Stomach (tissue), 9 donors: ENCODE measurements around the gene LSAMP. TPM values are rescaled to one million over a fixed set of nuclear protein-coding genes. Genes with fewer than 3 reads are reported as not detected.

Experiments
- DNase-seq, 2 donors: peaks; one replicate each; pipeline versions ENCODE4 v3.0.0 to v3.0.0-alpha.2; 2013 to 2019
- H3K27ac ChIP-seq, 5 donors: fragments of 200-600 bp in 4 of 5; sonication (generic) in 4 of 5; one replicate each; pipeline ENCODE4 v1.5.1; 2013 to 2019; ENCODE audit warnings: mild to moderate bottlenecking in 1 of 5, moderate library complexity in 1 of 5
- H3K27me3 ChIP-seq, 3 donors: fragments of 200-600 bp; sonication (generic); one replicate each; pipeline ENCODE4 v1.5.1; 2017 to 2019; ENCODE audit warnings: mixed run types in 1 of 3
- H3K36me3 ChIP-seq, 4 donors: fragments of 200-600 bp; sonication (generic); 1 replicate in 3 of 4; 2 replicates in 1 of 4; pipeline ENCODE4 v1.5.1; 2016 to 2019
- H3K4me1 ChIP-seq, 4 donors: fragments of 200-600 bp; sonication (generic); one replicate each; pipeline ENCODE4 v1.5.1; 2016 to 2019
- H3K4me3 ChIP-seq, 4 donors: fragments of 200-600 bp; sonication (generic) in 3 of 4; one replicate each; pipeline ENCODE4 v1.5.1; 2016 to 2019; ENCODE audit warnings: mild to moderate bottlenecking in 1 of 4
- H3K9me3 ChIP-seq, 4 donors: fragments of 200-600 bp; sonication (generic); one replicate each; pipeline ENCODE4 v1.5.1; 2016 to 2019
- CTCF ChIP-seq, 7 experiments: fragments of 450-650 bp in 4 of 7; fragments of 200-600 bp in 3 of 7; sonication (generic) in 3 of 7; IDR thresholded peaks; one replicate each; pipeline ENCODE4 v1.5.1; 2016 to 2019; ENCODE audit warnings: antibody characterized with exemption in 7 of 7, control low read depth in 2 of 7, mild to moderate bottlenecking in 1 of 7
- EP300 ChIP-seq: sonication (generic); formaldehyde crosslinking; IDR thresholded peaks from one replicate; pipeline ENCODE4 v1.6.1; 2017; ENCODE audit warnings: antibody characterized with exemption
- POLR2A ChIP-seq, 4 donors: fragments of 450-650 bp; IDR thresholded peaks; one replicate each; pipeline ENCODE4 v1.6.1; 2016; ENCODE audit warnings: antibody characterized with exemption in 4 of 4, control low read depth in 2 of 4, mild to moderate bottlenecking in 1 of 4, moderate library complexity in 1 of 4
- POLR2AphosphoS5 ChIP-seq, 3 donors: sonication (generic); formaldehyde crosslinking; IDR thresholded peaks; one replicate each; pipeline ENCODE4 v1.6.1; 2016; ENCODE audit warnings: antibody characterized with exemption in 3 of 3
- WGBS, 5 donors: extraction: QIAGEN DNeasy Blood & Tissue Kit in 3 of 5; methylation state at CpG; one replicate each; pipeline versions ENCODE4 v1.1.5 to v1.1.7; 2013 to 2018; 5-methylcytosine and 5-hydroxymethylcytosine counted together
- intact Hi-C: fragments of 100-400 bp; cut with DNase I; formaldehyde crosslinking; loops from one replicate; pipeline ENCODE4 v1.15.1; 2023; ENCODE audit warnings: low total_unique reads
- polyA plus RNA-seq, 3 donors: library from polyadenylated mRNA; stranded (reverse); fragments of 200-250 nt; gene quantifications; one replicate each; pipeline ENCODE4 v1.2.3, GENCODE V29; 2013
- total RNA-seq, 5 donors: library from RNA; depleted of rRNA; stranded (reverse); fragments of >200 nt; gene quantifications; one replicate each; pipeline versions ENCODE4 v1.1.0 to v1.2.3, GENCODE V29; 2014 to 2016
- donor health status: healthy with polysubstance abuse.
- donor health status: Bipolar disorder and iron deficiency.
- donor health status: healthy.

The LSAMP gene
- total and polyA plus RNA-seq, 8 donors, result 1.1 to 20.7 (median 1.7) TPM

GRCh38 chr3:116263842-116264545 is 181.3 kb downstream of the LSAMP start:
- TF ChIP-seq EP300, result no peak
- TF ChIP-seq CTCF (IDR thresholded peaks at IDR 0.05), result no peak
- no peak for TF ChIP-seq POLR2AphosphoS5 (IDR thresholded peaks at IDR 0.05)
- no peak for TF ChIP-seq POLR2A (IDR thresholded peaks at IDR 0.05)
- Histone ChIP-seq H3K27ac (no peak overlapping the region), H3K36me3 (no peaks in the 10 kb centered on the region), H3K4me1 (no peaks in the 10 kb centered on the region), H3K4me3 (no peak overlapping the region), H3K9me3 (no peaks in the 10 kb centered on the region), H3K27me3 (no peaks in the 10 kb centered on the region)
- intact Hi-C loops, result no loop called here
- DNase-seq, result peak in 1 of 2 donors; percentile 54
- WGBS, 5 donors, result 54 to 68% (median 61%) methylated on average over 5 of the region's 5 CpGs

GRCh38 chr3:116260491-116260890 is 184.8 kb downstream of the LSAMP start:
- Histone ChIP-seq H3K27ac (no peak overlapping the region), H3K36me3 (no peaks in the 10 kb centered on the region), H3K9me3 (no peaks in the 10 kb centered on the region), H3K4me3 (no peak overlapping the region), H3K4me1 (no peaks in the 10 kb centered on the region), H3K27me3 (no peaks in the 10 kb centered on the region)
- DNase-seq, result no peak
- WGBS, 5 donors, result 37 to 68% (median 49%) methylated on average over 2 of the region's 2 CpGs
- intact Hi-C loops, result no loop called here
- TF ChIP-seq POLR2A (IDR thresholded peaks at IDR 0.05) (no peak), POLR2AphosphoS5 (IDR thresholded peaks at IDR 0.05) (no peak), EP300 (no peak), CTCF (IDR thresholded peaks at IDR 0.05) (no peak)

GRCh38 chr3:116259984-116260383 is 185.3 kb downstream of the LSAMP start:
- Histone ChIP-seq H3K4me1 (no peaks in the 10 kb centered on the region), H3K27me3 (no peaks in the 10 kb centered on the region), H3K27ac (no peak overlapping the region), H3K36me3 (no peaks in the 10 kb centered on the region), H3K9me3 (no peaks in the 10 kb centered on the region), H3K4me3 (no peak overlapping the region)
- no peak for TF ChIP-seq EP300
- TF ChIP-seq CTCF (IDR thresholded peaks at IDR 0.05), result no peak
- no peak for TF ChIP-seq POLR2AphosphoS5 (IDR thresholded peaks at IDR 0.05)
- TF ChIP-seq POLR2A (IDR thresholded peaks at IDR 0.05), result no peak
- intact Hi-C loops, result no loop called here
- no peak for DNase-seq

GRCh38 chr3:116256843-116257485 is 188.3 kb downstream of the LSAMP start:
- Histone ChIP-seq H3K4me3 (no peak overlapping the region), H3K27ac (peak overlapping the region in 1 of 5 donors; percentile 48), H3K4me1 (no peaks in the 10 kb centered on the region), H3K9me3 (no peaks in the 10 kb centered on the region), H3K27me3 (no peaks in the 10 kb centered on the region), H3K36me3 (no peaks in the 10 kb centered on the region)
- 56 to 68% (median 59%) methylated on average over 4 of the region's 4 CpGs for WGBS, 5 donors
- TF ChIP-seq EP300 (no peak), POLR2AphosphoS5 (IDR thresholded peaks at IDR 0.05) (no peak), CTCF (IDR thresholded peaks at IDR 0.05) (no peak), POLR2A (IDR thresholded peaks at IDR 0.05) (no peak)
- no peak for DNase-seq
- intact Hi-C loops, result no loop called here
